ENCODE measurements around the gene NABP2.

- TF ChIP-seq CTCF (IDR thresholded peaks at IDR 0.05) = no peak
- no peak for TF ChIP-seq POLR2A (IDR thresholded peaks at IDR 0.05)
These were observed 17.5 kb downstream of the NABP2 start for GRCh38 chr12:56241424-56242303.
